ENCODE data around the gene MALRD1. TPM values are rescaled to one million over a fixed set of nuclear protein-coding genes. Genes with fewer than 3 reads are reported as not detected.
"Not testable (repeated sequence)": the region's sequence is repeated elsewhere in the genome, so short reads cannot be mapped to it uniquely, and the experiment has no call there.

The MALRD1 gene
- total RNA-seq, 1 experiment from 2014 or later = not detected

GRCh38 chr10:19505320-19506312, 457.0 kb downstream of the MALRD1 start:
- no peak overlapping the region for H3K4me3 Mint-ChIP-seq (ENCODE audit: unreplicated experiment)
- no TSS peak for BruUV-seq (replicated peaks)
- no peak for DNase-seq (ENCODE audit: unreplicated experiment)
- H3K27ac Mint-ChIP-seq (ENCODE audit: low read depth, unreplicated experiment) = no peak overlapping the region
- intact Hi-C loops (cut with micrococcal nuclease) = no loop called here
- ChIA-PET CTCF (no interaction called here), POLR2A (no interaction called here)
- peaks cover 6% of the 10 kb centered on the region for H3K36me3 Mint-ChIP-seq (ENCODE audit: insufficient read depth, unreplicated experiment)
- TF ChIP-seq CTCF (IDR thresholded peaks at IDR 0.05; ENCODE audit: unreplicated experiment) = no peak
- no peaks in the 10 kb centered on the region for H3K4me1 Mint-ChIP-seq (ENCODE audit: insufficient read depth, unreplicated experiment)
- no peaks in the 10 kb centered on the region for H3K9me3 Mint-ChIP-seq (ENCODE audit: unreplicated experiment)
- H3K27me3 Mint-ChIP-seq (ENCODE audit: insufficient read depth, unreplicated experiment) = no peaks in the 10 kb centered on the region

- BruUV-seq (replicated peaks); H3K27ac Mint-ChIP-seq (ENCODE audit: low read depth, unreplicated experiment); CTCF ChIA-PET; H3K4me1 Mint-ChIP-seq (ENCODE audit: insufficient read depth, unreplicated experiment); H3K36me3 Mint-ChIP-seq (ENCODE audit: insufficient read depth, unreplicated experiment); intact Hi-C loops (cut with micrococcal nuclease); POLR2A ChIA-PET; H3K4me3 Mint-ChIP-seq (ENCODE audit: unreplicated experiment); H3K27me3 Mint-ChIP-seq (ENCODE audit: insufficient read depth, unreplicated experiment); H3K9me3 Mint-ChIP-seq (ENCODE audit: unreplicated experiment); DNase-seq (ENCODE audit: unreplicated experiment): not testable (repeated sequence)
Measured at GRCh38 chr10:19510005-19510732, 461.6 kb downstream of the MALRD1 start.

GRCh38 chr10:19518109-19518508, 469.5 kb downstream of the MALRD1 start:
- BruUV-seq (replicated peaks) = no TSS peak
- Mint-ChIP-seq H3K36me3 (ENCODE audit: insufficient read depth, unreplicated experiment) (no peaks in the 10 kb centered on the region), H3K27ac (ENCODE audit: low read depth, unreplicated experiment) (no peak overlapping the region), H3K27me3 (ENCODE audit: insufficient read depth, unreplicated experiment) (no peaks in the 10 kb centered on the region), H3K9me3 (ENCODE audit: unreplicated experiment) (peaks cover 8% of the 10 kb centered on the region), H3K4me1 (ENCODE audit: insufficient read depth, unreplicated experiment) (no peaks in the 10 kb centered on the region), H3K4me3 (ENCODE audit: unreplicated experiment) (no peak overlapping the region)
- no peak for TF ChIP-seq CTCF (IDR thresholded peaks at IDR 0.05; ENCODE audit: unreplicated experiment)
- intact Hi-C loops (cut with micrococcal nuclease) = no loop called here
- ChIA-PET CTCF (no interaction called here), POLR2A (no interaction called here)
- DNase-seq (ENCODE audit: unreplicated experiment) = no peak

GRCh38 chr10:19518632-19519031, 470.0 kb downstream of the MALRD1 start:
- no peaks in the 10 kb centered on the region for H3K27me3 Mint-ChIP-seq (ENCODE audit: insufficient read depth, unreplicated experiment)
- intact Hi-C loops (cut with micrococcal nuclease) = no loop called here

More at GRCh38 chr10:19518632-19519031, 470.0 kb downstream of the MALRD1 start:
- ChIA-PET POLR2A (no interaction called here), CTCF (no interaction called here)
- Mint-ChIP-seq H3K36me3 (ENCODE audit: insufficient read depth, unreplicated experiment) (no peaks in the 10 kb centered on the region), H3K4me3 (ENCODE audit: unreplicated experiment) (no peak overlapping the region), H3K4me1 (ENCODE audit: insufficient read depth, unreplicated experiment) (no peaks in the 10 kb centered on the region), H3K27ac (ENCODE audit: low read depth, unreplicated experiment) (no peak overlapping the region), H3K9me3 (ENCODE audit: unreplicated experiment) (peaks cover 8% of the 10 kb centered on the region)
- no TSS peak for BruUV-seq (replicated peaks)
- DNase-seq (ENCODE audit: unreplicated experiment) = no peak
- TF ChIP-seq CTCF (IDR thresholded peaks at IDR 0.05; ENCODE audit: unreplicated experiment) = no peak

Measured in MCF 10A (cell line).